ENCODE measurements around the gene TSR1. TPM values are rescaled to one million over a fixed set of nuclear protein-coding genes. Genes with fewer than 3 reads are reported as not detected.
A peak's percentile ranks its signal among the peaks of the same experiment; 100 is the strongest.

The TSR1 gene
- polyA plus RNA-seq, 3 donors = 8.1 to 10.8 (median 9.3) TPM

- Histone ChIP-seq H3K4me2 (replicated peaks; ENCODE audit: extremely low read depth, low read length, poor library complexity, severe bottlenecking) (no peak overlapping the region), H3K79me2 (ENCODE audit: insufficient read depth, low read length) (peaks cover 10% of the 10 kb centered on the region), H3K4me3 (replicated peaks in 1 of 3; ENCODE audit: low read depth in 2 of 3, low read length in 3 of 3) (no peak overlapping the region), H3K9me3 (replicated peaks in 1 of 2; ENCODE audit: control insufficient read depth in 1 of 2, insufficient read depth in 1 of 2, low read length in 2 of 2) (no peaks in the 10 kb centered on the region), H3K9ac (ENCODE audit: insufficient read depth, low read length, poor library complexity, severe bottlenecking) (no peak overlapping the region), H4K20me1 (ENCODE audit: insufficient read depth, low read length) (peaks cover 37% of the 10 kb centered on the region), H3K27ac (ENCODE audit: low read depth in 1 of 2, low read length in 2 of 2) (peak overlapping the region in 1 of 2 donors; percentile 63), H3K27me3 (ENCODE audit: control insufficient read depth in 2 of 2, insufficient read depth in 2 of 2, low read length in 2 of 2) (no peaks in the 10 kb centered on the region), H3K4me1 (ENCODE audit: control insufficient read depth in 1 of 2, insufficient read depth in 2 of 2, low read length in 2 of 2) (peaks cover 6 to 9% of the 10 kb centered on the region in 2 donors), H3K36me3 (replicated peaks in 1 of 2; ENCODE audit: control insufficient read depth in 1 of 2, insufficient read depth in 2 of 2, low read length in 2 of 2) (peaks cover 58 to 68% of the 10 kb centered on the region in 2 donors), H2AFZ (ENCODE audit: insufficient read depth, low read depth, low read length, poor library complexity, severe bottlenecking) (no peak overlapping the region)
- 85% methylated on average over 8 of the region's 22 CpGs for WGBS (ENCODE audit: insufficient coverage)
- Mint-ChIP-seq H3K36me3 (peaks cover 49 to 82% of the 10 kb centered on the region in 2 donors), H3K9me3 (no peaks in the 10 kb centered on the region), H3K4me1 (peaks cover 11% of the 10 kb centered on the region), H3K4me3 (no peak overlapping the region), H3K27ac (peak overlapping the region in 5 of 7 donors; percentile 10 to 80 (median 63)), H3K27me3 (ENCODE audit: low read depth in 3 of 3) (peaks cover 0 to 3% (median 0%) of the 10 kb centered on the region in 3 donors)
- DNase-seq = no peak
- no peak for TF ChIP-seq CTCF (IDR thresholded peaks at IDR 0.05)
- intact Hi-C loops (cut with micrococcal nuclease) = loop anchor here in 1 of 2 donors (10.0 kb wide), 1 partner anchor 290 kb away; no protein-coding TSS in a partner anchor
Observed at GRCh38 chr17:2384439-2385127, 48.3 kb upstream of the TSR1 start.

DNA sequence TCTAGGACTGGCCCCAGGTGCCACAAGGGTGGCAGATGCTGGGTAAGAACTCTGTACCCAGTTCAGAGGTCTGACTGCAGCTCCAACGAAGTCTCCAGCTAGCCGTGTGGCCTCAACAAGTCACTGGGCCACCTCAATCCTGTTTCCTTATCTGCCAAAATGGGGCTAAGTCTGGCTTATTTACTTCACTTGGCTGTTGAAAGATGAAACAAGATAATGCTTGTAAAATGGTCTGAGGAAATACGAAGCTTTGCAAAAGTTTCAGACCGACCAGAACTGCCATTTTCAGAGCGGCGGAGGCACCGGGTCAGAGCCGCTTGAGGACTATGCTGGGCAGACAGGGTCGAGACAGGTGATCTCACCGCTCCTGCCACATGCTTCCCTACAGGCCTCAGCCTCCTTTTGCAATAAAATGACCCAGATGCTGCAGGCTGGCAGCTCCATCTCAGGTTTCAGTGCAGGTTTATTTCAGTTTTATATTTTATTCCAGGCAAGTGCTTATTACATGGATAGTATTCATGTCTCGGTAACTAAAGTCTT lies 47.4 kb upstream of the TSR1 start:
- H3K27ac Mint-ChIP-seq = peak overlapping the region in 6 of 7 donors; percentile 46 to 91 (median 82)
- no peaks in the 10 kb centered on the region for H3K9me3 ChIP-seq (replicated peaks in 1 of 2; ENCODE audit: control insufficient read depth in 1 of 2, insufficient read depth in 1 of 2, low read length in 2 of 2)
- H3K9me3 Mint-ChIP-seq = no peaks in the 10 kb centered on the region
- no peak for TF ChIP-seq CTCF (IDR thresholded peaks at IDR 0.05)
- peak overlapping the region; percentile 14 to 63 for H3K27ac ChIP-seq (ENCODE audit: low read depth in 1 of 2, low read length in 2 of 2)
- H3K36me3 Mint-ChIP-seq = peaks cover 46 to 82% of the 10 kb centered on the region in 2 donors
- H3K36me3 ChIP-seq (replicated peaks in 1 of 2; ENCODE audit: control insufficient read depth in 1 of 2, insufficient read depth in 2 of 2, low read length in 2 of 2) = peaks cover 61 to 69% of the 10 kb centered on the region in 2 donors
- no peak overlapping the region for H3K4me2 ChIP-seq (replicated peaks; ENCODE audit: extremely low read depth, low read length, poor library complexity, severe bottlenecking)
- no peak overlapping the region for H3K4me3 ChIP-seq (replicated peaks in 1 of 3; ENCODE audit: low read depth in 2 of 3, low read length in 3 of 3)
- peaks cover 34% of the 10 kb centered on the region for H4K20me1 ChIP-seq (ENCODE audit: insufficient read depth, low read length)
- peaks cover 0 to 3% (median 0%) of the 10 kb centered on the region in 3 donors for H3K27me3 Mint-ChIP-seq (ENCODE audit: low read depth in 3 of 3)
- peaks cover 9% of the 10 kb centered on the region for H3K4me1 Mint-ChIP-seq
- H3K4me1 ChIP-seq (ENCODE audit: control insufficient read depth in 1 of 2, insufficient read depth in 2 of 2, low read length in 2 of 2) = peaks cover 6 to 9% of the 10 kb centered on the region in 2 donors
- WGBS (ENCODE audit: insufficient coverage) = 97% methylated on average over 10 of the region's 11 CpGs
- no peak overlapping the region for H3K4me3 Mint-ChIP-seq
- intact Hi-C loops (cut with micrococcal nuclease) = loop anchor here in 1 of 2 donors (1.0 to 10.0 kb wide), 2 partner anchors 9 to 291 kb away; no protein-coding TSS in a partner anchor
- H2AFZ ChIP-seq (ENCODE audit: insufficient read depth, low read depth, low read length, poor library complexity, severe bottlenecking) = no peak overlapping the region
- no peaks in the 10 kb centered on the region for H3K27me3 ChIP-seq (ENCODE audit: control insufficient read depth in 2 of 2, insufficient read depth in 2 of 2, low read length in 2 of 2)
- H3K9ac ChIP-seq (ENCODE audit: insufficient read depth, low read length, poor library complexity, severe bottlenecking) = no peak overlapping the region
- DNase-seq = no peak
- H3K79me2 ChIP-seq (ENCODE audit: insufficient read depth, low read length) = peaks cover 1% of the 10 kb centered on the region

Measured in CD14-positive monocyte (primary cell).